Mucosa of stomach (tissue), 1 donor: ENCODE measurements around the gene JPH3.

Experiments used
- H3K27me3 ChIP-seq: one replicate; pipeline ENCODE4 v1.7.0; 2013; ENCODE audit warnings: mild to moderate bottlenecking, low read length; ENCODE audit not compliant: control insufficient read depth, insufficient read depth
- H3K36me3 ChIP-seq: one replicate; pipeline ENCODE4 v1.7.0; 2013; ENCODE audit warnings: low read length; ENCODE audit not compliant: control insufficient read depth, insufficient read depth
- H3K4me1 ChIP-seq: one replicate; pipeline ENCODE4 v1.7.0; 2013; ENCODE audit warnings: mild to moderate bottlenecking, low read length; ENCODE audit not compliant: control insufficient read depth, insufficient read depth
- H3K4me3 ChIP-seq: one replicate; pipeline ENCODE4 v1.7.0; 2013; ENCODE audit warnings: low read length
- H3K9ac ChIP-seq: one replicate; pipeline ENCODE4 v1.7.0; 2013; ENCODE audit warnings: mild to moderate bottlenecking, low read length, moderate library complexity
- H3K9me3 ChIP-seq: one replicate; pipeline ENCODE4 v1.7.0; 2013; ENCODE audit warnings: mild to moderate bottlenecking, low read length, moderate library complexity; ENCODE audit not compliant: control insufficient read depth
- donor health status: Pancreatic carcinoma.

JPH3 gene

DNA sequence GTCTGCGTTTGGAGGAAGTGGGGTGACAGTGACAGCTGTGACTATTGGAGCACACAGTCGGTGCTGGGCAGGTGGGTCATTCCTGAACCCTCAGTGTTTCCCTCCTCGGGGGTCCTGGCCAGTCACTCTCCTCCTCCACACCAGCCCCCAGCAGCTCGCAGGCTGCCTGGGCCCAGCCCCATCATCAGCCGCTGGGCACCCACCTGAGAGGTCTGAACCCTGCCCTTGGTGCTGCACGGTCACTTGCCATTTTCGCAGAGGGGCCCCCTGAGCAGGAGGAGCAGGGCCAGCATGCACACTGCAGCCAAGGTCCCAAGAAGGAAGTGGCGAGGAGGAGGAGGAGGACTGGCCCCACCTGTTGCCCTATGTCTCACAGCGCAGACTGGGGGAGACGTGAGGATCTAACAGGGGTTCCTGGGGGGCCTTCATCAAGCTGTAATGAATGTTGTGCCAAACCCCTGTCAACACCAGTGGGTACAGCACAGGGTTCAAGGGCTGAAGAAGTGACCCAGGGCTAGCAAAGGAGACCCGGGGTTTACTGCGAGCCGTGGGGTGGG is 23.0 kb downstream of the JPH3 start:
- no peak overlapping the region for H3K4me3 ChIP-seq
- H3K4me1 ChIP-seq, result no peaks in the 10 kb centered on the region
- no peaks in the 10 kb centered on the region for H3K36me3 ChIP-seq
- no peaks in the 10 kb centered on the region for H3K9me3 ChIP-seq
- no peak overlapping the region for H3K9ac ChIP-seq
- no peaks in the 10 kb centered on the region for H3K27me3 ChIP-seq

- Histone ChIP-seq H3K36me3 (no peaks in the 10 kb centered on the region), H3K4me3 (no peak overlapping the region), H3K9ac (no peak overlapping the region), H3K4me1 (no peaks in the 10 kb centered on the region), H3K9me3 (no peaks in the 10 kb centered on the region), H3K27me3 (no peaks in the 10 kb centered on the region)
Observed at GRCh38 chr16:87626401-87626800, 24.1 kb downstream of the JPH3 start.

DNA sequence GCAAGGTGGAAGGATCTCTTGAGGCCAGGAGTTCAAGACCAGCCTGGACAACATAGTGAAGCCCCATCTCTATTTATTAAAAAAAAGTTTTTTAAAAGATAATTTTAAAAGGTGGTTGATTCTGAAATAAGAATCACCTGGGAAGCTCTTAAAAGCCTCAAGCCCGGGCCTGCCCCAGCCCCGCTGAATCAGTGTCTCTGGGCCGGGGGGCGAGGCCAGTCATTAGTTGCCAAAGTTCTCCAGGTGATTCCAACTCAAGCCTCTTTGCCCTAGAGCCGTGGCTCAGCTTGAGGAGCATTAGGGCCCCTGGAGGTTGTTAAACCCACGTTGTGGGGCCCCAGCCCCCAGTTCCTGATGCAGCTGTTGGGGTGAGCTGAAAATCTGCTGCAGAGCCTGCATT is 24.6 kb downstream of the JPH3 start:
- Histone ChIP-seq H3K4me3 (no peak overlapping the region), H3K9me3 (no peaks in the 10 kb centered on the region), H3K9ac (no peak overlapping the region), H3K36me3 (no peaks in the 10 kb centered on the region), H3K27me3 (no peaks in the 10 kb centered on the region), H3K4me1 (no peaks in the 10 kb centered on the region)

GRCh38 chr16:87627542-87628245 is 25.4 kb downstream of the JPH3 start:
- Histone ChIP-seq H3K9me3 (no peaks in the 10 kb centered on the region), H3K4me1 (no peaks in the 10 kb centered on the region), H3K36me3 (no peaks in the 10 kb centered on the region), H3K27me3 (no peaks in the 10 kb centered on the region), H3K9ac (no peak overlapping the region), H3K4me3 (no peak overlapping the region)

GRCh38 chr16:87628246-87628923 is 26.1 kb downstream of the JPH3 start:
- H3K9me3 ChIP-seq, result no peaks in the 10 kb centered on the region
- H3K27me3 ChIP-seq, result no peaks in the 10 kb centered on the region

DNA sequence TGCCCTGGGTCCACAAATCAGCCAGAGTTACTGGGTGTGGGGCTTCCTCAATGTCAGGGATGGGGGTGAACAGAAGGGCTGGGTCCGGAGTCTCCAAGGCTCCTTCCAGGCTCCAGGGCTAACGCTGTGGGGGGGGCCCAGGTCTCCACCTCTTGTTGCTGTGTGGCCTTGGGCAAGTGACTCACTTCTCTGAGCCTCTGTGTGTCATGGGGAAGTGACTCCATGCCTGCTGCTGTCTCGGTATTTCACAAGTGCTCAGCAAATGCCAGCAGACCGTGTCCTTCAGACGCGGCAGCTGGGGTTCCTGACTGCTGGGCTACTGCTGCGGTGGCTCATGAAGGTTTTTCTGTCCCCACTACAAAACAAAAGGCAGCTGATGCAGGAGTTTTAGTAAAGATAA is 26.6 kb downstream of the JPH3 start:
- no peaks in the 10 kb centered on the region for H3K9me3 ChIP-seq
- H3K9ac ChIP-seq, result no peak overlapping the region
- no peaks in the 10 kb centered on the region for H3K36me3 ChIP-seq
- H3K4me1 ChIP-seq, result no peaks in the 10 kb centered on the region
- H3K27me3 ChIP-seq, result peaks cover under 1% of the 10 kb centered on the region
- no peak overlapping the region for H3K4me3 ChIP-seq

More at GRCh38 chr16:87628246-87628923, 26.1 kb downstream of the JPH3 start:
- Histone ChIP-seq H3K4me3 (no peak overlapping the region), H3K4me1 (no peaks in the 10 kb centered on the region), H3K9ac (no peak overlapping the region), H3K36me3 (no peaks in the 10 kb centered on the region)

- H3K9me3 ChIP-seq, result no peaks in the 10 kb centered on the region
- peaks cover 8% of the 10 kb centered on the region for H3K4me1 ChIP-seq
- H3K27me3 ChIP-seq, result peaks cover 14% of the 10 kb centered on the region
- no peak overlapping the region for H3K9ac ChIP-seq
- H3K4me3 ChIP-seq, result no peak overlapping the region
- H3K36me3 ChIP-seq, result no peaks in the 10 kb centered on the region
Observed at GRCh38 chr16:87631067-87631466, 28.8 kb downstream of the JPH3 start.

DNA sequence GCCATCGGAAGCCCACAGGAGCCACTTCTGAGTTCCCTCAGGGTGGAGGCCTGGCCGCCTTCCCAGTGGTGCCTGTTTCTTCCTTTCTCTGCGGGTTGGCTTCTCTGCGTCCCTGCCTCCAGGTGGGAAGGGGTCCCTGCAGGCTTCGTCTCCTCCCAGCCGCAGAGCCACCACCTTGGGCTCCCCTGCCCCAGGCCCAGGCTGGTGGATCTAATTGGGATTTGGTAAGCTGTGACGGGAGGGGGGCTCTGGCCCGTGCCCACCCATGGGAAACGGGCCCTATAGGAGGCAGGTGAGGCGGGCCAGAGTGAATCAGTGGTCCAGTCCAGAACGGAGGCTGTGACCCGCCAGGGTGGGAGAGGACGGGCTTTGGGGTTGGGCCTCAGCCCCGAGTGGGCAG is 32.1 kb downstream of the JPH3 start:
- no peaks in the 10 kb centered on the region for H3K9me3 ChIP-seq
- no peak overlapping the region for H3K9ac ChIP-seq
- peaks cover 9% of the 10 kb centered on the region for H3K4me1 ChIP-seq
- peaks cover 14% of the 10 kb centered on the region for H3K27me3 ChIP-seq
- H3K4me3 ChIP-seq, result no peak overlapping the region
- no peaks in the 10 kb centered on the region for H3K36me3 ChIP-seq

DNA sequence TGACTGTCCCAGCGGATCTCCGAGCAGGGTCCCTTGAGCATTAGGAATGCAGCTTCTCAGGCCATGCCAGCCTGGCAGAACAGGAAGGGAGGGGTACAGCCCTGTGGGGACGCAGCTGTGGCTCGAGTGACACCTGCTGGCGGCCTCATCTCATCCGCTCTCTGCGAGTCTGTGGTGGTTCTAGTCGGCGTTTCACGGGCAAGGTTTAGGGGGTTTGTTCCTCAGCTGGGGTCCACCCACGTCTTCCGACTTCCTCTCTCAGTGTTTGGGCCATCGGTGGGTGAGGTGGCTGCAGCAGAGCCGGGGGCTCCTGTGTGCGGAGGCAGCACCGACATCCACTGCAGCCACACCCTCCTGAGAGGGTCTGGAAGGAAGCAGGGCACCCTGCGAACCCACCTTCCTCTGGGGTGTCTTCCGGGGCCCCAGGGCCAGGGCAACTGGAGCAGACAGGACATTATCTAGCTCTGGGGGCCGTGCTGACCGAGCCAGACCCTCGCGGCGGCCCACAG is 33.3 kb downstream of the JPH3 start:
- H3K4me1 ChIP-seq, result peaks cover 9% of the 10 kb centered on the region
- H3K27me3 ChIP-seq, result peaks cover 14% of the 10 kb centered on the region
- H3K4me3 ChIP-seq, result no peak overlapping the region
- H3K9ac ChIP-seq, result no peak overlapping the region
- no peaks in the 10 kb centered on the region for H3K9me3 ChIP-seq
- no peaks in the 10 kb centered on the region for H3K36me3 ChIP-seq

DNA sequence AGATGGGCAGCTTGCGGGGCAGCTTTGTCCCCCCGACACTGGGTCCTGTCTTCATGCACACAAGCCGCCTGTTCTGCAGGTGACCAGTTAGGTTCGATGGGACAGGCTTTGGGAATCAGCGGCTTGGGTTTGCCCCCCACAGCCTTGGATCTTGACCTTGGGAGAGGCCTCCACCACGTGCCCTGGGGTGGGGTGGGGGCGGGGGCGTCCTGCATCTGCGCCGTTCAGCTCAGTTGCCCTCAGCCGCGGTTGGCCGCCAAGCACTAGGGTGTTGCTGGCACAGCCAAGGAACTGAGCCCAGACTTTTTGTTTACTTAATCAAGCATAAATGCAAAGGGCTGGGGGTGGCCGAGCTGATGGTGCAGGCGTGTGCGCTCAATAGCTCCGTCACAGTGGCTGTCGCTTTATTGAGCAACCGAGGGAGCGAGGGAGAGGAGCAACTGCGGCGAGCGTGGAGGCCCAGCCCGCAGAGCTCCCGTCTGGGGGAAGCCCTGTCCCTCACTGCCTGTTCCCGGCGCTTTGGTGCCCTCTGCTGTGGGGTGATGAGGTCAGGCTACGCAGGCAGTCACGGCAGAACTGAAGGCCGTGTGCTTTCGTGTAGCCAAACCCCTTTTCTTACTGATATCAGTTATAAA is 33.9 kb downstream of the JPH3 start:
- no peak overlapping the region for H3K9ac ChIP-seq
- no peaks in the 10 kb centered on the region for H3K36me3 ChIP-seq
- H3K4me1 ChIP-seq, result peaks cover 9% of the 10 kb centered on the region
- peaks cover 14% of the 10 kb centered on the region for H3K27me3 ChIP-seq
- H3K9me3 ChIP-seq, result no peaks in the 10 kb centered on the region
- H3K4me3 ChIP-seq, result no peak overlapping the region

DNA sequence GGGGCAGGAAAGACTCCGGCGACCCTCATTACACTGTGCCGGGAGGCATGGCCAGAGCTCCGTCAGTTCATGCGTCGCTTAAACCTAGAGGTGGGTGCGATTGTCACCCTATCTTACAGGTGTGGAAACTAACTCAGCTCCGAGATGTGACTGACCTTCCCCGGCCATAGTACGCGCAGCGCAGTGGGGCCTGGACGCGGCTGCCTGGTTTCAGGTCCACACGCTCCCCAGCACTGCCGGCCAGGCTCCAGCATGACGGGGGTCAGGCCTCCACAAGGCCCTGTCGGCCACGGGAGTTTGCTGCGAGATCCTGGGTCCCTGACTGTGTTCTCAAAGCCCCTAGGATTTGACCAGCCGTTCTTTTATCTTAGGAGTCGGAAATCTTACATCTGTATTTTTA is 34.4 kb downstream of the JPH3 start:
- H3K36me3 ChIP-seq, result no peaks in the 10 kb centered on the region
- no peak overlapping the region for H3K4me3 ChIP-seq
- no peak overlapping the region for H3K9ac ChIP-seq
- no peaks in the 10 kb centered on the region for H3K9me3 ChIP-seq
- peaks cover 9% of the 10 kb centered on the region for H3K4me1 ChIP-seq
- H3K27me3 ChIP-seq, result peaks cover 14% of the 10 kb centered on the region

- H3K4me1 ChIP-seq, result peaks cover 9% of the 10 kb centered on the region
- no peak overlapping the region for H3K4me3 ChIP-seq
- no peak overlapping the region for H3K9ac ChIP-seq
- no peaks in the 10 kb centered on the region for H3K36me3 ChIP-seq
- H3K27me3 ChIP-seq, result peaks cover 14% of the 10 kb centered on the region
- H3K9me3 ChIP-seq, result no peaks in the 10 kb centered on the region
Observed at GRCh38 chr16:87637357-87637756, 35.0 kb downstream of the JPH3 start.
